GM18517 (cell line): Measurements from ENCODE around the gene TFDP1.
"Not testable (repeated sequence)": the region's sequence is repeated elsewhere in the genome, so short reads cannot be mapped to it uniquely, and the experiment has no call there.

Source experiments
- ATAC-seq: cut with Tn5 transposase; IDR thresholded peaks from one replicate; pipeline ENCODE4 v1.9.1; 2021; ENCODE audit warnings: mild to moderate bottlenecking, moderate library complexity; ENCODE audit not compliant: unreplicated experiment

Gene TFDP1

GRCh38 chr13:113548778-113549621 lies 35.6 kb upstream of the TFDP1 start:
- no peak for ATAC-seq

GRCh38 chr13:113550453-113550852 lies 34.1 kb upstream of the TFDP1 start:
- ATAC-seq, result no peak

- no peak for ATAC-seq
These were observed 33.2 kb upstream of the TFDP1 start for GRCh38 chr13:113551081-113552000.

GRCh38 chr13:113552079-113552478 lies 32.5 kb upstream of the TFDP1 start:
- ATAC-seq, result no peak

GRCh38 chr13:113552786-113553434 lies 31.6 kb upstream of the TFDP1 start:
- ATAC-seq, result no peak

GRCh38 chr13:113553511-113554332 lies 30.8 kb upstream of the TFDP1 start:
- no peak for ATAC-seq

- ATAC-seq, result no peak
These were observed 30.2 kb upstream of the TFDP1 start for GRCh38 chr13:113554333-113554700.

- no peak for ATAC-seq
These were observed 29.4 kb upstream of the TFDP1 start for GRCh38 chr13:113555141-113555540.

GRCh38 chr13:113557013-113557412 lies 27.5 kb upstream of the TFDP1 start:
- ATAC-seq, result no peak

- no peak for ATAC-seq
These were observed 26.1 kb upstream of the TFDP1 start for GRCh38 chr13:113558461-113558860.

GRCh38 chr13:113559061-113559460 lies 25.5 kb upstream of the TFDP1 start:
- ATAC-seq, result no peak

- ATAC-seq, result no peak
These were observed 24.5 kb upstream of the TFDP1 start for GRCh38 chr13:113559901-113560644.

- ATAC-seq, result no peak
These were observed 23.7 kb upstream of the TFDP1 start for GRCh38 chr13:113560645-113561416.

- ATAC-seq, result no peak
These were observed 23.0 kb upstream of the TFDP1 start for GRCh38 chr13:113561417-113562084.

GRCh38 chr13:113562085-113562749 lies 22.3 kb upstream of the TFDP1 start:
- no peak for ATAC-seq

GRCh38 chr13:113562844-113563243 lies 21.7 kb upstream of the TFDP1 start:
- no peak for ATAC-seq

- ATAC-seq, result not testable (repeated sequence)
These were observed 21.0 kb upstream of the TFDP1 start for GRCh38 chr13:113563511-113563910.
